HEK293 (cell line): ENCODE data around the gene EVI5.

Experiments
- KLF8 ChIP-seq: fragments of 450-650 bp; formaldehyde crosslinking; IDR thresholded peaks from 2 replicates; pipeline ENCODE4 v1.5.1; 2016; ENCODE audit warnings: missing biosample characterization, missing genetic modification characterization
- REST ChIP-seq: fragments of 450-650 bp; formaldehyde crosslinking; IDR thresholded peaks from 2 replicates; pipeline ENCODE4 v1.5.1; 2016; ENCODE audit warnings: missing biosample characterization, missing genetic modification characterization
- ZNF777 ChIP-seq: fragments of 450-650 bp; formaldehyde crosslinking; IDR thresholded peaks from 2 replicates; pipeline ENCODE4 v1.5.1; 2017; ENCODE audit warnings: missing biosample characterization, missing genetic modification characterization, borderline replicate concordance
- TF ChIP-seq, protein P1 (sequence below): fragments of 450-650 bp; formaldehyde crosslinking; IDR thresholded peaks from 2 replicates; pipeline ENCODE4 v1.5.1; 2016; ENCODE audit warnings: missing biosample characterization, missing genetic modification characterization

DNA sequence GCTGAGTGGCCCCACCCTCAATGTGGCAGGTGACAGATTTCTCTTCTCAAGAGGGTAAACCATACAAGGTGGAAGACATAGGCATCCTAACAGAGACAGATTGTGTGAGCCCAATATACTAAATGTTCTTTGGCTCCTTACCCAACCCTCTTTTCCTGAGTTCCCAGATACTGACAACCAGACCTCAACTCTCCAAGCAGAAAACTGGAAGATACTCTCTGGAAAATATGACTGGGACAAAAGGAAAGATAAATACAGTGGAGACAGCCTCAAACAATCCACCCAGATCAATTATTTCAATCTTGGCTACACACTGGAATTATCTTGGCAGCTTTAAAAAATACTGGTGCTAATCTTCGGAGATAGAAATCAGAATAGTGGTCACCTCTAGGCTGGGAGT, 6.5 kb downstream of the EVI5 start:
- TF ChIP-seq KLF8 (tag by site-specific recombination) (no peak), REST (no peak), ZNF777 (tag by site-specific recombination) (no peak)
- TF ChIP-seq, protein P1, sequence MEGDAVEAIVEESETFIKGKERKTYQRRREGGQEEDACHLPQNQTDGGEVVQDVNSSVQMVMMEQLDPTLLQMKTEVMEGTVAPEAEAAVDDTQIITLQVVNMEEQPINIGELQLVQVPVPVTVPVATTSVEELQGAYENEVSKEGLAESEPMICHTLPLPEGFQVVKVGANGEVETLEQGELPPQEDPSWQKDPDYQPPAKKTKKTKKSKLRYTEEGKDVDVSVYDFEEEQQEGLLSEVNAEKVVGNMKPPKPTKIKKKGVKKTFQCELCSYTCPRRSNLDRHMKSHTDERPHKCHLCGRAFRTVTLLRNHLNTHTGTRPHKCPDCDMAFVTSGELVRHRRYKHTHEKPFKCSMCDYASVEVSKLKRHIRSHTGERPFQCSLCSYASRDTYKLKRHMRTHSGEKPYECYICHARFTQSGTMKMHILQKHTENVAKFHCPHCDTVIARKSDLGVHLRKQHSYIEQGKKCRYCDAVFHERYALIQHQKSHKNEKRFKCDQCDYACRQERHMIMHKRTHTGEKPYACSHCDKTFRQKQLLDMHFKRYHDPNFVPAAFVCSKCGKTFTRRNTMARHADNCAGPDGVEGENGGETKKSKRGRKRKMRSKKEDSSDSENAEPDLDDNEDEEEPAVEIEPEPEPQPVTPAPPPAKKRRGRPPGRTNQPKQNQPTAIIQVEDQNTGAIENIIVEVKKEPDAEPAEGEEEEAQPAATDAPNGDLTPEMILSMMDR, result no peak
